Activated CD8-positive, alpha-beta memory T cell treated with anti-CD3 and anti-CD28 coated beads, Interleukin-2, amount 50 U/mL, for 24 hours (primary cell): ENCODE data around the gene UQCR11.
A peak's percentile ranks its signal among the peaks of the same experiment; 100 is the strongest.

Experiments
- DNase-seq: peaks from one replicate; pipeline ENCODE4 v3.0.0-alpha.2; 2020; ENCODE audit errors: extremely low read depth

UQCR11 gene

GRCh38 chr19:1615156-1615765, 10.0 kb upstream of the UQCR11 start:
- no peak for DNase-seq

GRCh38 chr19:1613808-1614570, 8.7 kb upstream of the UQCR11 start:
- no peak for DNase-seq

GRCh38 chr19:1613146-1613545, 7.9 kb upstream of the UQCR11 start:
- DNase-seq, result no peak

GRCh38 chr19:1612114-1613086, 7.1 kb upstream of the UQCR11 start:
- no peak for DNase-seq

GRCh38 chr19:1611353-1611752, 6.1 kb upstream of the UQCR11 start:
- DNase-seq, result no peak

GRCh38 chr19:1610579-1610978, 5.3 kb upstream of the UQCR11 start:
- DNase-seq, result no peak

GRCh38 chr19:1609680-1610474, 4.6 kb upstream of the UQCR11 start:
- DNase-seq, result no peak

- DNase-seq, result no peak
Measured at GRCh38 chr19:1609103-1609396, 3.8 kb upstream of the UQCR11 start.

- no peak for DNase-seq
Measured at GRCh38 chr19:1608359-1609102, 3.3 kb upstream of the UQCR11 start.

GRCh38 chr19:1606138-1606651, 933 bp upstream of the UQCR11 start:
- no peak for DNase-seq

GRCh38 chr19:1602091-1602707, 3.1 kb downstream of the UQCR11 start:
- DNase-seq, result no peak

- DNase-seq, result no peak
Measured at GRCh38 chr19:1601613-1602064, 3.6 kb downstream of the UQCR11 start.

GRCh38 chr19:1599460-1599846, 5.8 kb downstream of the UQCR11 start:
- no peak for DNase-seq

- DNase-seq, result no peak
Measured at GRCh38 chr19:1598777-1599459, 6.3 kb downstream of the UQCR11 start.

- no peak for DNase-seq
Measured at GRCh38 chr19:1593501-1593772, 11.8 kb downstream of the UQCR11 start.

GRCh38 chr19:1592755-1593500, 12.3 kb downstream of the UQCR11 start, which contains the start of gene MBD3:
Gene MBD3, minus strand, starts transcription at chr19:1592865. Its CDS starts 234 bp downstream, at chr19:1592631.
- DNase-seq, result peak; percentile 62

- peak; percentile 45 for DNase-seq
Measured at GRCh38 chr19:1592024-1592754, 13.1 kb downstream of the UQCR11 start.

GRCh38 chr19:1591421-1592023, 13.7 kb downstream of the UQCR11 start:
- DNase-seq, result no peak
